GM21619 (cell line): Measurements from ENCODE around the gene VAMP7.
"Not testable (repeated sequence)": the region's sequence is repeated elsewhere in the genome, so short reads cannot be mapped to it uniquely, and the experiment has no call there.

Source experiments
- ATAC-seq: cut with Tn5 transposase; IDR thresholded peaks from one replicate; pipeline ENCODE4 v1.9.1; 2021; ENCODE audit not compliant: unreplicated experiment

VAMP7 gene

DNA sequence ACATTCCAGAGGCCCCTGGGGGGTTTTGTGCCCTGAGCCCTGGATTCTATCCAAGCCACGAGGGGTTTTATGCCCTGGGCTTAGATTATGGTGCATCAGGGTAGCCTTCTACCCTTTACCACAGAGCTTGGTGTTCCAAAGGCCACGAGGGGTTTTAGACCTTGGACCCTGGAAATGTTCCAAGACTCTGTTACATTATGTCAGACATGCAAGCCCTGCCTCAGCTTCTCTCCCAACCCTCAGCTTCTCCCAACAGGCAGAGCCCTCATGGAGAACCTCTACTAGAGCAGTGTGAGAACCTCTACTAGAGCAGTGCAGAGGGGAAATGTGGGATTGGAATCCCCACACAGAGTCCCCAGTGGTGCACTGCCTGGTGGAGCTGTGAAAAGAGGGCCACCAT is 105.8 kb downstream of the VAMP7 start:
- not testable (repeated sequence) for ATAC-seq

DNA sequence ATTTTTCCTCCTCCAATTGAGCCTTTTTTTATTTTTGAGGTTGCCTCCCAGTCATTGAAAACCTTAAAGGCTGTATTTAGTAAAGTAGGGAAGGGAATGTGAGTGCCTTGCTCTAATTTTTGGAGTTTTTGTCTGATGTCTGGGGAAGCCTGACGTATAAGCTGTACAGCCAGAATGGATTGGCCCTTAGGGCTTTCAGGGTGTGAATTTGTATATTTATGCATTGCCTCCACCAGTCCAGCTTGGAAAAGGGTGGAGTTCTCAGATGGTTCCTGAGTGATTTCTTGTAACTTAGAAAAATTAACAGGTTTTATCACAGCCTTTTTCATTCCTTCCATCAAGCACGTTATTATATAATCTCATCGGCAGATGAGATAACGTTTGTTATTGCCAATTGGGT is 107.7 kb downstream of the VAMP7 start:
- no peak for ATAC-seq
